T follicular helper cell (primary cell): ENCODE measurements around the gene VPS35.
"Not testable (repeated sequence)": the region's sequence is repeated elsewhere in the genome, so short reads cannot be mapped to it uniquely, and the experiment has no call there.

Source experiments
- DNase-seq: peaks from one replicate; pipeline ENCODE4 v3.0.0-alpha.2; 2020; ENCODE audit warnings: low read depth

Gene VPS35

GRCh38 chr16:46658925-46659324 is 30.1 kb downstream of the VPS35 start:
- no peak for DNase-seq

DNA sequence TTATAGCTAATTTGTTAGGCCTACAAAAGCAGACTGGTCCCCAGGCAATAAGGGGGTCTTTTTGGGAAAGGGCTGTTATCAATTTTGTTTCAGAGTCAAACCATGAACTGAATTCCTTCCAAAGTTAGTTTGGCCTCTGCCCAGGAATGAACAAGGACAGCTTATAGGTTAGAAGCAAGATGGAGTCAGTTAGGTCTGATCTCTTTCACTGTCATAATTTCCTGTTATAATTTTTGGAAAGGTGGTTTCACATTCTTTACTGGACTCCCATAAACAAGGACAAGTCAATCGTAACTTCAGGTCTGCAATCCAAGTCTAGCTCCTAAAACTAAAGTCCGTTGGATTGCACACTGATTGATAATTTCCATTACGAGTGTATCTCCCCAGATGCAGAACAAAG is 37.7 kb downstream of the VPS35 start:
- DNase-seq, result no peak

GRCh38 chr16:46650254-46650623 is 38.7 kb downstream of the VPS35 start:
- no peak for DNase-seq

GRCh38 chr16:46649588-46650253 is 39.3 kb downstream of the VPS35 start:
- DNase-seq, result no peak

GRCh38 chr16:46648656-46649055 is 40.3 kb downstream of the VPS35 start:
- DNase-seq, result no peak

DNA sequence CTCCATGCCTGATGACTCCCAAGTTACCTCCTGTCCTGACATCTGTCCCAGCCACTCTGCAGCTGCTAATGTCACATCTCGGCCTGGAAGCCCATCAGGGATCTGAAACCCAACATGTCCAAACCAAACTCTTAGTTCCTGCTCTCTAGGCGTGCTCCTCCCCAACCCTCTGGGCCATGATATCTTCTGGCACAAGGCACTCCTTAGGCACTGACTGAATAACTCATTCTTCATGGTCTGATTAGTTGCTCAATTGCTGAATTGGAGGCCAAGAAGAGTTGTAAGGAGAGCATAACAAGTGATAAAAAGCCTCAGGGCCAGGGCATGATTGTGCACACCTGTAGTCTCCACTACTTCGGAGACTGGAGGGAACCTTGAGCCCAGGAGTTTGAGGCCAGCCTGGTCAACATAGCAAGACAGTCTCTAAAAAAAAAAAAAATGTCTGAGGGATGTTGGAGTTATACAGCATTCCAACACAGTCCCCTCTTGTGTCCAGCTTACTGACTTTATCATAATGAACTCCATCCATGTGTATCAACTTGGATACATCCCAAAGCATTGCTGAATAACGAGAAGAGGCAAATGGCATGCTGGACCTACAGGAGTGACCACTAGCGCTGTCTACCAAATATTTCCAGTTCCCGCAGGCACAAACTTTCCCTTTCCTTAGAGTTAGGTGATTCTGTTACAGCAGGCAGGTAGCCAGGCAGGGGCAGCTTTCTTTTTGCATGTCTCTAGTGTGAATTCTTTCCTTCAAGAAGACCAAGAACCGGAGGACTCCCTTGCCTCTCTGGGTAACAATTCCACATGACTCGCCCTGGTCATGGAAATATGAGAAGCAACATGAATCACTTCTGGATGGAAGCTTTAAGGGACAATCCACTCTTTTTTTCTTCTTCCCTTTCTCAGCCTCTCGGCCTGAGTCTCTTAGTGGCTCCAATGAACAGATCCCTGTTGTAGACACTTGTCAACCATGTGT is 49.7 kb downstream of the VPS35 start:
- no peak for DNase-seq

DNA sequence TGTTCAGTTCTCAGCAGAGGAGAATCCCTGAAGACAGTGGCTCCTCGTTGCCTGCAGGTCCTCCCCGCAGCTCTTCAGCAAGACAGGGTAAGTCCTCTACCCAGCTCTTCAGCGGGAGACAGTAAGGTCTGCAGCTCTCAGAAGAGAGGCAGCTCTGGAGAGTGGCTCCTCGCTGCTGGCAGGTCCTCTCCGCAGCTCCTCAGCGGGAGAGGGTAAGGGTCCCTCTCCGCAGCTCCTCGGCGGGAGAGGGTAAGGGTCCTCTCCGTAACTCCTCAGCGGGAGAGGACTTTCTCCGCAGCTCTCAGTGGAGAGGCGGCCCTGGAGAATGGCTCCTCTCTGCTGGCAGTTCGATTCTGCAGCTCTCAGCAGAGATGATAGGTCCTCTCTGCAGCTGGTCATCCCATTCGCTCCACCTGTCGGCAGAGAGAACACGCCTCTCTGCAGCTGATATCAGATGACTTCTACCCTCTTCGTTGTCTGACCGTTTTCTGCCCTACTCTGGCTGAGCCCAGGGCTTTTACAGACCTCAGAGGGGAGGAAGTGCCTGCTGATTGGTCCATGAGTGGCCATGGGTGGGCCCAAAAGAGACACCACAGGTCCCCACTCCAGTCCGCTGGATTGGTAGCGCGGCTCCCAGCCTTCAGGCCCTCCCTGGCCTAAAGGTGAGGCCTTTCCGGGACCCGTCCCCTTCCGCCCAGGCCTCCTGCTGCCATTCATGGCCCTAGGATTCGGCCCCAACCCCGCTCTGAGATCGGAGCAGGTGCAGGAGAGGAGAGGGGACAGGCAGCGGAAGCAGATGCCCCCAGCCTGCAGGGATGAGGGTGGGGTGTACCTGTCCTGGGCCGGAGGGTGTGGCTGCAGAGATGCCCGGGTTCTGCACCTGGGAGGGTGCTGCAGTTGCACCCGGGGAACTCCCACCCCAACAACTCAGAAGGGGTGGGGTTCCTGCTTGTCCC is 55.9 kb downstream of the VPS35 start:
- DNase-seq, result no peak

- DNase-seq, result no peak
Measured at GRCh38 chr16:46629331-46630219, 59.4 kb downstream of the VPS35 start.

GRCh38 chr16:46627746-46628145 is 61.2 kb downstream of the VPS35 start:
- DNase-seq, result no peak

GRCh38 chr16:46626681-46627080 is 62.3 kb downstream of the VPS35 start:
- DNase-seq, result not testable (repeated sequence)

DNA sequence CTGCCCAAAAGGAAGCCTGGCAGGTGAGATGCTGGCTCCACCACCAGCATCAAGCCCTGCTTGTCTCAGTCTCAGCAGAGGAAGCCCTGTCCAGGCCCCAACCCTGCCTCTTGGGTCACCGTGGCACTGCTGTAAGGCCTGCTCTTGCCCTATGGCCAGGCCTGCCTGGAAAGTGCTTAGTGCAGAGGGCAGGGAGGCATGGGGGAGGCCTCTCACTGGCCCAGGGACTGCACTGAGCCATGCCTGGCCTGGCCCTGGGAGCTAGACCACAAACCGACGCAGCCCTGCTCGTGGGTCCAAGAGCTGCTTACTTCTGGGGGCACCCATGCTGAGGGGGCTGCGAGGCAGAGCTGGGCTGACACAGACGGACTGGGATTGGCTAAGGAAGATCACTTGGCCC is 64.1 kb downstream of the VPS35 start:
- not testable (repeated sequence) for DNase-seq

- DNase-seq, result not testable (repeated sequence)
Measured at GRCh38 chr16:46623707-46624106, 65.3 kb downstream of the VPS35 start.

DNA sequence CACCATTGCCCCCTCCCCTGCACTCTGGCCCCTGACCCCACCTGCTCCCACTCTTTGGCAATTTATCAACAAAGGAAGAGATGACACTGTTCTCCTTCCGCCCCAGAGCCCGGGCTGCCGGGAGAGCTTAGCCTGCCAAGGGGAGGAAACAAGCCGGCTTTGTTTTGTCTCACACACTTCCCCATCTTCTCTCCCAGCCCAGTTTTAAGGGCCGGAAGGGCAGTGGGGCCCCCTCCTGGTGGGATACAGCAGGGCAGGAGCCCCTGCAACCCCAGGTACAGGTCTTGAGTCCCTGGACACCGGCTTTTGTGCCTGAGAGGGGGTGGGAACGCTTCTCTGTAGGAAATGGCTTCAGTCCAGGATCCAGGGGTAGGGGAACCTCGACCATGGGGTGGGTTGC is 65.7 kb downstream of the VPS35 start:
- not testable (repeated sequence) for DNase-seq

GRCh38 chr16:46621934-46622676 is 66.9 kb downstream of the VPS35 start:
- DNase-seq, result no peak

GRCh38 chr16:46621006-46621933 is 67.7 kb downstream of the VPS35 start, which contains the start of gene SHCBP1:
TSS of gene SHCBP1 (minus strand) at chr16:46621379. CDS start at chr16:46621359, 20 bp downstream.
- peak; percentile 32 for DNase-seq

DNA sequence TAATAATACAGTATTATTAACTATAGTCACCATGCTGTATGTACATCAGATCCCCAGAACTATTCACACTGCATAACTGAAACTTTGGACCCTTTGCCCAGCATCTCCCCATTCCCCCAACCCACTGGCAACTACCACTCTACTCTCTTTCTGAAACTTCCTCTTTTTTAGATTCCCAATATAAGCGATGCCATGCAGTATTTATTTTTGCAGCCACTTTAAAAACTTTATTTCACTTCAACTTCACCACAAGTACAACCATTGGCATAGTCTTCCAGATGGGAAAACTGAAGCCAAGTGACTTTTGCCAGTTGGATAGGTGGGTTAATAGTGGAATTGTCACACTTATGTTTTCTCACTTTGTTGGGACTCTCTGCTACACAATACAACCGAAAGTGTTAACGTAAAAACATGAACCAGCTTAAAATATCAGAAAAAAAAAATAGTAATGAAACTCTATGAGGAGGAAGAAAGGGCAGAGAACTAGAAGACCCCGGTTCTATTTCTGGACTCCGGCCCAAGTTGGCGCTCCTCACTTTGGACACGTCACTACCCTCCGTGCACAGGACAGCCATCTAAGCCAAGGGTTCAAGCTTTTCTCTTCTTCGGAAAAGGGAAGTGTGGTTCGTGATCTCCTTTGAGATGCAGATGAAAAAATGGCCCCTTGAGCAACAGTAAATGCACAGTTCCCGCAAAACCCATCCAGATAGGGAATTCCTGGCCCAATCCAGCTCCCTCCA is 68.5 kb downstream of the VPS35 start:
- no peak for DNase-seq

DNA sequence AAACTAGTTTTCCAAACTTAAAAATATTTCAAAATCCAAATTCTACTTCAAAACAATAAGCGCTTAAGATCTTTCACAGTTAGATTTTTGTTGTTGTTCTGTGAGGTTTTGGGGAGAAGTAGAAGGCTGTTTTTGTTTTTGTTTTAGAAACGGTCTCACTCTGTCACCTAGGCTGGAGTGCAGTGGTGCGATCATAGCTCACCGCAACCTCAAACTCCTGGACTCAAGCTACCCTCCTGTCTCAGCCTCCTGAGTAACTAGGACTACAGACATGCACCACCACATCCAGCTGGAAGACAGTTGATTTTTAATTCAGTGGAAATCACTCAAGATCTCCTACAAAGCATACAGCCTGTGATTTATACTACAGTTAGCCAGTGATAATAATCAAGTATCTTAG is 70.5 kb downstream of the VPS35 start:
- no peak for DNase-seq

GRCh38 chr16:46614006-46614405 is 75.0 kb downstream of the VPS35 start:
- no peak for DNase-seq
